Nephron progenitor cell (in vitro differentiated cells): ENCODE results near the gene OTUD6A.

Experiments
- DNase-seq: peaks from one replicate; pipeline ENCODE4 v3.0.0; 2021
- H3K27ac Mint-ChIP-seq: 2 replicates; pipeline ENCODE4 v1.8.0; 2021; ENCODE audit warnings: mild to moderate bottlenecking, moderate library complexity, mixed read lengths
- H3K27me3 Mint-ChIP-seq: 2 replicates; pipeline ENCODE4 v1.8.0; 2021; ENCODE audit warnings: mild to moderate bottlenecking, low read depth, mixed read lengths; ENCODE audit not compliant: poor library complexity
- H3K36me3 Mint-ChIP-seq: 2 replicates; pipeline ENCODE4 v1.8.0; 2021; ENCODE audit warnings: low read depth, mixed read lengths
- H3K4me1 Mint-ChIP-seq: 2 replicates; pipeline ENCODE4 v1.8.0; 2021; ENCODE audit warnings: mixed read lengths
- H3K4me3 Mint-ChIP-seq: 2 replicates; pipeline ENCODE4 v1.8.0; 2021; ENCODE audit warnings: mild to moderate bottlenecking, moderate library complexity, mixed read lengths
- H3K9me3 Mint-ChIP-seq: 2 replicates; pipeline ENCODE4 v1.8.0; 2021; ENCODE audit warnings: mild to moderate bottlenecking, moderate library complexity, mixed read lengths
- TF ChIP-seq, protein P1 (sequence below): fragments of 200-600 bp; sonication (generic); IDR thresholded peaks from 2 replicates; pipeline ENCODE4 v1.5.0; 2021; ENCODE audit warnings: antibody characterized with exemption

The OTUD6A gene

DNA sequence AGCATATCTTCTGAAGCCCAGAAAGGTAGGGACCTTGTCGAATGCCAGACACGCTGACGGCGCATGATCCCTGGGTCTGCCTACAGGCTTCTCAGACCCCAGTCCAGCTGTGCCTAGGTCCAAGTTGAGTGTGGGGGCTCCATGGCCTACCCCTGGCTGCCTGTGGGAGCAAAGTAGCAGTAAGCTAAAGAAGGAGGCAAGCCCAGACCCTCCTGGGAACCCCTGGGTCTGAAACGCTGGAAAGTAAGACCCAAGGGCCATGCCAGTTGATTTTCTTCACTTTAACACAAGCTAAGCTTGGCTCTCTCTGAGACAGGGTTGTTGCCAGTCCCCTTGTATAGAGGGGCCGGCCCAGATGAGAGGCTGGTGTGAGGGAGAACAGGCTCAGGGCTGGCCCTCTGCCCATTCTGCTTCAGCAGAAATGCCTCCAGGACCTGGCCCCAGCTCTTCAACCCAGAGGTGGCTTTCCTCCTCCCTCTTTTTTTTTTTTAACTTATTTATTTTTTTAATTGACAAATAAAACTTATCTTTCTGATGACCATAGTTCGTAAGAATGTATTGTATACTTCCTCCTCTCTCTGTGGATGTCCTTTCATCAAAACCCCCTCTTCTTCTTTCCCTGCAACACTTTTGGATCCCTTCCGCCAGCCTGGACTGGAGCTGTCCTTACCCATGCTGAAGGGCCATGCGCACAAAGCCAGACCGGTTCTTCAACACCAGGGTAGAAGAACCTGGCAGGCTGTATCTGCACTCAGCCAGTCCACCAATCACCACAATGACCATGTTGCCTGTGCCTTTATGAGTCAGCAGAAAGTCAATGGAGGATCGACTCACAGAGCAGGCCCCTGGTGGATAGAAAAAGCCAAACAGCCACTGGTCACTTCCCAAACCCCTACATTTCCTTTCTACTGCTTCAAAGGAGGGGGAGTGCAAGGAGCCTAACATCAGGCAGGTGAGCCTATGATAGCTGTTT is 19.6 kb upstream of the OTUD6A start:
- Mint-ChIP-seq H3K9me3 (peaks cover 50% of the 10 kb centered on the region), H3K27ac (no peak overlapping the region)
- TF ChIP-seq, protein P1, sequence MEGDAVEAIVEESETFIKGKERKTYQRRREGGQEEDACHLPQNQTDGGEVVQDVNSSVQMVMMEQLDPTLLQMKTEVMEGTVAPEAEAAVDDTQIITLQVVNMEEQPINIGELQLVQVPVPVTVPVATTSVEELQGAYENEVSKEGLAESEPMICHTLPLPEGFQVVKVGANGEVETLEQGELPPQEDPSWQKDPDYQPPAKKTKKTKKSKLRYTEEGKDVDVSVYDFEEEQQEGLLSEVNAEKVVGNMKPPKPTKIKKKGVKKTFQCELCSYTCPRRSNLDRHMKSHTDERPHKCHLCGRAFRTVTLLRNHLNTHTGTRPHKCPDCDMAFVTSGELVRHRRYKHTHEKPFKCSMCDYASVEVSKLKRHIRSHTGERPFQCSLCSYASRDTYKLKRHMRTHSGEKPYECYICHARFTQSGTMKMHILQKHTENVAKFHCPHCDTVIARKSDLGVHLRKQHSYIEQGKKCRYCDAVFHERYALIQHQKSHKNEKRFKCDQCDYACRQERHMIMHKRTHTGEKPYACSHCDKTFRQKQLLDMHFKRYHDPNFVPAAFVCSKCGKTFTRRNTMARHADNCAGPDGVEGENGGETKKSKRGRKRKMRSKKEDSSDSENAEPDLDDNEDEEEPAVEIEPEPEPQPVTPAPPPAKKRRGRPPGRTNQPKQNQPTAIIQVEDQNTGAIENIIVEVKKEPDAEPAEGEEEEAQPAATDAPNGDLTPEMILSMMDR: no peak

GRCh38 chrX:70043685-70044084 is 18.6 kb upstream of the OTUD6A start:
- peak overlapping the region; percentile 81 for H3K27ac Mint-ChIP-seq
- TF ChIP-seq, protein P1: no peak
- no peaks in the 10 kb centered on the region for H3K27me3 Mint-ChIP-seq
- H3K4me1 Mint-ChIP-seq: no peaks in the 10 kb centered on the region
- peaks cover 48% of the 10 kb centered on the region for H3K9me3 Mint-ChIP-seq
- H3K4me3 Mint-ChIP-seq: no peak overlapping the region
- H3K36me3 Mint-ChIP-seq: no peaks in the 10 kb centered on the region
- DNase-seq: no peak

More for the DNA sequence above, 19.6 kb upstream of the OTUD6A start:
- no peaks in the 10 kb centered on the region for H3K36me3 Mint-ChIP-seq
- no peaks in the 10 kb centered on the region for H3K27me3 Mint-ChIP-seq
- H3K4me3 Mint-ChIP-seq: no peak overlapping the region
- H3K4me1 Mint-ChIP-seq: no peaks in the 10 kb centered on the region
- no peak for DNase-seq

DNA sequence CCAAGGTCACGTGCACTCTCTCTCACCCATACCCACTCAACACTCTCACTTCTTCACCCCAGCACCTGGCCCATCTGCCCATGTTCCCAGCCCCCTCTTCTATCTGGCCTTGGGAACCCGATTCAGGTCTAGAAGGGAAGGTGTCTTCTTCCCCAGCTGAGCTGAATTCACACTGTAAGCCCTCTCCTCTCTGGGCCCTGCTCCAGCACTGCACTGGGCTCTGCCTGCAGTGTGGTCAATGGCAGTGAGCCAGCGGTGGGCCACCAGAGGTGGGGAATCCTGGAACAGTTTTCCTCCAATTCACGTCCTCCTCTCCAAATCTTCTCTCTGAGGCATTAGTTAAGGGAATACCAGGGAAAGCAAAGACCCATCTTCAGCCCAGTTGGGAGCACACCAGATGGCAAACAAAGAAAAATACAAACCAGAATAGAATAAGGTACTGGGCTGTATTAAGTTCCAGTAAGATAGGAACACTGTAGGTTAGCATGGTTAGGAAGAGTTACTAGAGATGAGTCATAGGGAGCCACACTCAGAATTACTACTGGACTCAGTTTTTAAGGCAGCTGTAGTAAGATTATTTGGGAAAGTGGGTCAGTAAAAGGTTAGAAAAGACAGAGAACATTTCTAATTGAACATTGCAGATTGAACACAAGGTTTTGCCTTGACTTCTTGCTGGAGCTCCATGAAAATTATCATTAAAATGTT is 17.6 kb upstream of the OTUD6A start:
- Mint-ChIP-seq H3K4me1 (no peaks in the 10 kb centered on the region), H3K27ac (no peak overlapping the region), H3K27me3 (no peaks in the 10 kb centered on the region), H3K4me3 (no peak overlapping the region), H3K9me3 (peaks cover 47% of the 10 kb centered on the region), H3K36me3 (no peaks in the 10 kb centered on the region)
- DNase-seq: no peak
- TF ChIP-seq, protein P1: no peak

DNA sequence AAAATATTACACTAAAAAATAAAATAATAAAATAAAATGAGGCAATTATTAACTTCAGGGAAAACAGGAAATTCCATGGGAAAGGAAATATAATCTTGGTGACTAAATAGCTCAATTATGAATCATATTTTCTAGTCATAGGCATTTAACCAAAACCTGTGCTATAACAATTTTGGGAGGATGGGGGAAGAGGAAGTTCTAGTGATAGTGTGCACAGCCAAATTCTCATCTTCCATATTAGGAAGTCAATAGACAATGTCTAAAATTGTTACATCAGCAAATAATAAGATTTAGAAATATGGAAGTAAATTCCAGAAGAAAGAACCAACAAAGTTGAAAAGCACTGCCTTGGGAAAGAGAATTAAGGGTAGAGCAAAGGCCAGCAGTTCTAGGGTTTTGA is 15.3 kb upstream of the OTUD6A start:
- no peaks in the 10 kb centered on the region for H3K27me3 Mint-ChIP-seq
- TF ChIP-seq, protein P1: no peak
- peaks cover 44% of the 10 kb centered on the region for H3K9me3 Mint-ChIP-seq
- H3K4me1 Mint-ChIP-seq: no peaks in the 10 kb centered on the region
- H3K27ac Mint-ChIP-seq: no peak overlapping the region
- no peak for DNase-seq
- H3K36me3 Mint-ChIP-seq: no peaks in the 10 kb centered on the region
- H3K4me3 Mint-ChIP-seq: no peak overlapping the region

GRCh38 chrX:70049406-70049805 is 12.9 kb upstream of the OTUD6A start:
- H3K4me3 Mint-ChIP-seq: no peak overlapping the region

More at GRCh38 chrX:70049406-70049805, 12.9 kb upstream of the OTUD6A start:
- peaks cover under 1% of the 10 kb centered on the region for H3K27me3 Mint-ChIP-seq
- TF ChIP-seq, protein P1: no peak
- peaks cover 5% of the 10 kb centered on the region for H3K4me1 Mint-ChIP-seq
- no peaks in the 10 kb centered on the region for H3K36me3 Mint-ChIP-seq
- no peak for DNase-seq
- peaks cover 47% of the 10 kb centered on the region for H3K9me3 Mint-ChIP-seq
- H3K27ac Mint-ChIP-seq: no peak overlapping the region
